ENCODE data around the gene SBNO2. TPM values are rescaled to one million over a fixed set of nuclear protein-coding genes. Genes with fewer than 3 reads are reported as not detected.

Gene SBNO2
- total and polyA plus RNA-seq, 2 experiments from 2014 or later: 6.9 to 35.4 TPM

GRCh38 chr19:1199531-1199930 is 25.5 kb upstream of the SBNO2 start (continued):
- no peak for TF ChIP-seq ZNF462 (CRISPR knock-in tag; IDR thresholded peaks at IDR 0.05)
- no peak for TF ChIP-seq ETS1 (IDR thresholded peaks at IDR 0.05)

GRCh38 chr19:1189419-1189818 is 15.4 kb upstream of the SBNO2 start:
- Mint-ChIP-seq H3K9me3 (no peaks in the 10 kb centered on the region; the same call in 2 of the 3 replicates), H3K4me3 (no peak overlapping the region), H3K4me1 (peaks cover 6% of the 10 kb centered on the region; the same call in 2 of the 3 replicates), H3K36me3 (ENCODE audit: low read depth) (no peaks in the 10 kb centered on the region), H3K27me3 (ENCODE audit: insufficient read depth, low read depth, poor library complexity) (peaks cover 8% of the 10 kb centered on the region), H3K27ac (no peak overlapping the region)
- no peak for ATAC-seq
- H3K27me3 ChIP-seq (ENCODE audit: insufficient read depth): no peaks in the 10 kb centered on the region
- H2AFZ ChIP-seq: 0 out of 2 replicates have a peak overlapping the region, but pooled peaks have one; percentile 66
- H3K79me2 ChIP-seq (replicated peaks; ENCODE audit: insufficient read depth): no peaks in the 10 kb centered on the region
- H3K4me2 ChIP-seq: no peak overlapping the region
- DNase-seq (ENCODE audit: low spot score): no peak
- no peaks in the 10 kb centered on the region for H4K20me1 ChIP-seq (replicated peaks; ENCODE audit: insufficient read depth)
- H3K36me3 ChIP-seq (ENCODE audit: insufficient read depth): no peaks in the 10 kb centered on the region
- no peaks in the 10 kb centered on the region for H3F3A ChIP-seq (replicated peaks; ENCODE audit: low read depth)
- no peak overlapping the region for H3K27ac ChIP-seq (ENCODE audit: low read depth)
- H3K4me1 ChIP-seq (ENCODE audit: insufficient read depth): no peaks in the 10 kb centered on the region
- H3K4me3 ChIP-seq: no peak overlapping the region
- H3K9me2 ChIP-seq (ENCODE audit: insufficient read depth): 0 out of 2 replicates have a peak, but pooled peaks cover 3% of the 10 kb centered on the region
- TF ChIP-seq STAT1 (IDR thresholded peaks at IDR 0.05; ENCODE audit: unreplicated experiment) (no peak), NANOG (IDR thresholded peaks at IDR 0.05; ENCODE audit: borderline replicate concordance) (no peak), EZH2phosphoT487 (IDR thresholded peaks at IDR 0.05; ENCODE audit: unreplicated experiment) (no peak), ETS1 (IDR thresholded peaks at IDR 0.05) (no peak), POLR2AphosphoS5 (IDR thresholded peaks at IDR 0.05; ENCODE audit: low read depth) (no peak), CTCF (conservative IDR thresholded peaks at IDR 0.05; ENCODE audit: low read depth in 2 of 2) (no peak)

Data from GM23338 (cell line).